Activated CD4-positive, alpha-beta T cell treated with anti-CD3 and anti-CD28 coated beads, Interleukin-2, Interleukin-6, amounts not matched to agents 100 ng/mL and 50 ng/mL, durations not matched to agents 16 hours and 8 hours (primary cell): ENCODE data around the gene SLC6A19.

Experiments used
- DNase-seq: peaks from one replicate; pipeline ENCODE4 v3.0.0-alpha.2; 2020

The SLC6A19 gene

DNA sequence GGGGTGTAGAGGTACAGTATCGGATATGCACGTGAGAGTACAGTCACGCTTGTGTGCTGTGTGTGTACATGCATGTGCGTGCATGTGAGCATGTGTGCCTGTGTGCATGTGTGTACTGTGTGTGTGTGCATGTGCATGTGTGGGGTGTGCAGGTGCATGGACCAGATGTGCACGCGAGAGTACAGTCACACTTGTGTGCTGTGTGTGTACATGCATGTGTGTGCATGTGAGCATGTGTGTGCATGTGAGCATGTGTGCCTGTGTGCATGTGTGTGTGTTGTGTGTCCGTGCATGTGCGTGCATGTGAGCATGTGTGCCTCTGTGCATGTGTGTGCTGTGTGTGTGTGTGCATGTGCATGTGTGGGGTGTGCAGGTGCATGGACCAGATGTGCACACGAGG is 10.3 kb downstream of the SLC6A19 start:
- no peak for DNase-seq

DNA sequence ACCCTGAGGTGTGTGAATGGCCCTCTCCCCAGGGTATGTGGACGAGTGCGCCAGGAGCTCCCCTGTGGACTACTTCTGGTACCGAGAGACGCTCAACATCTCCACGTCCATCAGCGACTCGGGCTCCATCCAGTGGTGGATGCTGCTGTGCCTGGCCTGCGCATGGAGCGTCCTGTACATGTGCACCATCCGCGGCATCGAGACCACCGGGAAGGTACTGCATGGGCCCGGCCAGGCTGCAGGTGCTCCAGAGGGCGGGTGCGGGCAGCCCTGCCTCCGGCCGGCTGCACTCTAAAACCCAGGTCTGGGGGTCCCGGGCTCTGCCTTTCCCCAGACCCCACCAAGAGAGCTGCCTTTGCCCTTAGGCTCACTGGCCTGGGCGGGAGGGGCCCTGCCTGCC is 10.9 kb downstream of the SLC6A19 start:
- DNase-seq = no peak

DNA sequence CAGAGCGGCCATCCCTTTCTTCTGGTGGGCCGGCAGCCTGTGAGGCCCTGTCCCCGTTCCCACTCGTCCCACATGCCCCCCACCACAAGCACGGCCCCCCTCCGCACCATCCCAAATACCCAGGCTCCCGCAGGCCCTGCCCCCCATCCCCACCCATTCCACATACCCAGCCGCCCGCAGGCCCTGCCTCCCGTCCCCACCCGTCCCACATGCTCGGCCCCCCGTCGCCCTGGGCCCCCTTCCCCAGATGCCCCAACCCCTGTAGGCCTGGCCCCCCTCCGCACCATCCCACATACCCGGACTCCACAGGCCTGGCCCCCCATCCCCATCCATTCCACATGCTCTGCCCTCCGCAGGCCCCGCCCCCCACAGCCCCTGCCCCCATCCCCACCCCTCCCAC is 11.5 kb downstream of the SLC6A19 start:
- DNase-seq = no peak

DNA sequence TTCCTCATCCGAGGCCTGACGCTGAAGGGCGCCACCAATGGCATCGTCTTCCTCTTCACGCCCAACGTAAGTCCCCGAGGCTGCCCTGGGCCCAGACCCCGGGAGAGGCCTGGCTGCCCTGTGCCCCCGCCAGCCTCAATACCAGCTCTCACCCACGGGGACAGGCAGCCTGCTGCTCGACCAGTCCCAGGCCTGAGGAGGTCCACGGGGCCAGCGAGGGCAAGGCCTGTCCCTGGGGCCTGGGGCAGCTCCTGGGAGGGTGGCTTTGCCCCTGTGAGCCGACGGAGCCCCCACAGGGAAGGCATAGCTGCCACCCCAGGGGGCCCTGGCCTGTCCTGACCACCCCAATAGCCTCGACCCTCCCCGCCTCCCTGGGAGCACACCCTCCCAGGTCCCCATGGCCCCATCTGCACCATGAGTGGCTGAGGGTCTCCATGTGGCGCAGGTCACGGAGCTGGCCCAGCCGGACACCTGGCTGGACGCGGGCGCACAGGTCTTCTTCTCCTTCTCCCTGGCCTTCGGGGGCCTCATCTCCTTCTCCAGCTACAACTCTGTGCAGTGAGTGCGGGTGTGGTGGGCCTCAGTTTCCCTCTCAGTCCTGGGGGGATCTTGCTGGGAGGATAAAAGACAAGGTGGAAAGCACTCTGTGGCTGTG is 12.2 kb downstream of the SLC6A19 start:
- no peak for DNase-seq

DNA sequence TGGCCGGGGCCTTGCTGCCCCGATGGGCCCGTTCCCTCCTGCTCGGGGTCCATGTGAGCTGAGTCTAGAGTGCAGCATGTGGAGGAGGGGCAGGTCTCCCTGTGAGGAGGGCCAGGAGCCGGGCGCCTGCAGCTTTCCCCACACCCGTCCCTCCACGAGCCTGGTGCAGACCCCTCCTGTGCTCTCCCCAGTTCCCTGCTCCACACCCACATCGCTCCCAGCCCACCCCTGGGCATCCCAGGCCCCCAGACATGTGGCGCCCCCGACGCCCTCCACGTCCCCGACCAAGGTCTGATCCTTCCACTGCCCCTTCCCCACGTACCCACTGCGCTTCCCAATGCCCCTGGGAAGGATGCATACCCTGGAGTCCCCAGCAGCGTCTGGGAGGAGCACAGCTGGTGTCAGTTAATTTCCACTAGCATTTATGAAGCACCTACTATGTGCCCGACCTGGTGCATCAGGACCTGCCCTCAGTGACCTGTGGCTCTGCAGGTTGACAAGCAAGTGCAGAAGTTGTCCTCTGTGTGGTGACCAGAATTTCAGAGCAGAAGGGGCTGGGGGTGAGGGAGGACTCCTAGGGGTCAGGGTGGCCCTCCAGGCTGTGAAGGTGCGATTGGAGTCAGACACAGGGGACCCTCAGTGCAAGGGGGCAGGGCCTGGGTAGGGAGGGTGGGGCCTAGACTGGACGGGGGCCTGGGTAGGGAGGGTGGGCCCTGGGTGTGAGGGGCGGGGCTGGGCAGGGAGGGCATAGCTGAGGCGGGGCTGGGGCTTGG is 13.0 kb downstream of the SLC6A19 start:
- no peak for DNase-seq

DNA sequence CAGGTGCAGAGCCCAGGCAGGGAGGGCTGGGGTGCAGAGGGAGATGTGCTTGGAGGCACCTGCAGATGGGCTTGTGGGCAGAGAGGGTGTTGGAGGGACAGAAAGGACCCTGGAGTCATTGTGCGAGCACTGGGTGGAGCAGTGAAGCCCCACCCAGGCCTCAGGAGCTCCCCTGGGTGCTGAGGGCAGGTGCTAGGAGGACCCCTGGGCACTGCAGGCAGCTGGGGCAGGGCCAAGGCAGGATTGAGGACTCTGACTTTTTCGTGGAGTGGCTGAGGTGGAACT is 13.5 kb downstream of the SLC6A19 start:
- DNase-seq = no peak

DNA sequence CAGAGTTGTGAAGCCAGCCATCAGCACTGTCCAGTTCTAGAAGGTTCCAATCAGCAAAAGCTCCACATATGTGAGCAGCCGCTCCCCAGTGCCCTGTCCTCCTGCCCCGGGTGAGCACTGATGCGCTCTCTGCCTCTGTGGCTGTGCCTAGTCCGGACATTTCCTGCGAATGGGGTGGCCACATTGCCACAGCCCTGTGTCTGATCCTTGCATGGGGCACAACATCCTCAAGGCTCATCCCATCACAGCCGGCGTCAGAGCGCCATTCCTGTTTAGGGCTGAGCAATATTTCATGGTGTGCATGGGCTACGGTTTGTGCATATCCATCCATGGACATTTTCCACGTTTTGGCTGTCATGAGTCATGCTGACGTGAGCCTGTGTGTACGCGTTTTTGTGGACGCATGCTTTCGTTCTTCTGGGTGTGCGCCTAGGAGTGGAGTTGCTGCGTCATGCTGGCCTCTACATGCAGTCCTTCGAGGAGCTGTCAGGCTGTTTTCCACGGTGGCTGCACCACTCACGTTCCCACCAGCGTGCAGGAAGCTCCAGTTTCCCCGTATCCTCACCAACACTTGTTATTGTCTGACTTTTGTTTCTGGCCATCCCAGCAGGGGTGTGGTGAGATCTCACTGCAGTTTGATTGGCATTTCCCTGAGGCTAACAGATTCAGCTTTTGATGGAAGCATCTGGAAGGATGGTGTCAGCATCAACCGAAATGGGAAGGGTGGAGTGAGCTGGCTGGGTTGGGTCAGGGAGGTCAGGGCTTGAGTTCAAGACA is 14.1 kb downstream of the SLC6A19 start:
- no peak for DNase-seq

DNA sequence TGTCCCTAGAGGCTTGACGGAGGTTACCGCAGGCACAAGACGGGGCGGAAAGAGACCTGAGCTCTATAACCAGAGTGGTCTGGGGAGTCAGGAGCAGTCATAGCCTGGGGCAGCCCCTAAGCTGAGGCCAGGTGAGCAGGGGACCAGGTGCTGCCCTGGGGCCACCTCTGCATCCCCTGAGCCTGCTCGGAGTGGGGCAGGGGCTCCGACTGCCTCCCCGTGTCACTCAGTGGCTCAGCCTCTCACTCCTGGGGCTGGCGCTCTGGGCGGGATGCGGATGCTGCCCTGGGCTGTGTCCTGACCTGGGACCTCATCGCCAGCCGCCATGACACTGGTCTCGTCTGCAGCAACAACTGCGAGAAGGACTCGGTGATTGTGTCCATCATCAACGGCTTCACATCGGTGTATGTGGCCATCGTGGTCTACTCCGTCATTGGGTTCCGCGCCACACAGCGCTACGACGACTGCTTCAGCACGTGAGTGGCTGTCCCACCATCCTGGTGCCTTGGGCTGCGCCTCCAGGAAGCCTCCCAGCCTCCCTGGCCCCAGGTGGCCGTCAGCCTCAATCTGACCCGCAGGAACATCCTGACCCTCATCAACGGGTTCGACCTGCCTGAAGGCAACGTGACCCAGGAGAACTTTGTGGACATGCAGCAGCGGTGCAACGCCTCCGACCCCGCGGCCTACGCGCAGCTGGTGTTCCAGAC is 15.0 kb downstream of the SLC6A19 start:
- DNase-seq = no peak

DNA sequence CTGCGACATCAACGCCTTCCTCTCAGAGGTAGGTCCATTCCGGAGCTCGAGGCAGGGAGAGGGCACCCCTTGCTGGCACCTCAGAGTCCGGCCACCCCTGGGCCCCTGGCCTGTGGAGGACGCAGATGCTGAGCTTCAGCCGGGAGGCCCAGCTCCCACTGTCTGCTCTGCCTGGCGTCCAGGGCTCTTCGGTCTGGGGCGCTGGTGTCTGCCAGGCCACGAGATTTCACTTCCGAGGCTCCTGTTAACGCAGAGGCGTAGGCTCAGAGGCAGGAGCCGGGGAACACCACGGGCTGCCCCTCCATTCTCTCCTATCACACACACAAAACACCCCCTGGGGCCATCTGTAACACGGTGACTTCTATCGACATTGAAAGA is 15.5 kb downstream of the SLC6A19 start:
- DNase-seq = no peak

DNA sequence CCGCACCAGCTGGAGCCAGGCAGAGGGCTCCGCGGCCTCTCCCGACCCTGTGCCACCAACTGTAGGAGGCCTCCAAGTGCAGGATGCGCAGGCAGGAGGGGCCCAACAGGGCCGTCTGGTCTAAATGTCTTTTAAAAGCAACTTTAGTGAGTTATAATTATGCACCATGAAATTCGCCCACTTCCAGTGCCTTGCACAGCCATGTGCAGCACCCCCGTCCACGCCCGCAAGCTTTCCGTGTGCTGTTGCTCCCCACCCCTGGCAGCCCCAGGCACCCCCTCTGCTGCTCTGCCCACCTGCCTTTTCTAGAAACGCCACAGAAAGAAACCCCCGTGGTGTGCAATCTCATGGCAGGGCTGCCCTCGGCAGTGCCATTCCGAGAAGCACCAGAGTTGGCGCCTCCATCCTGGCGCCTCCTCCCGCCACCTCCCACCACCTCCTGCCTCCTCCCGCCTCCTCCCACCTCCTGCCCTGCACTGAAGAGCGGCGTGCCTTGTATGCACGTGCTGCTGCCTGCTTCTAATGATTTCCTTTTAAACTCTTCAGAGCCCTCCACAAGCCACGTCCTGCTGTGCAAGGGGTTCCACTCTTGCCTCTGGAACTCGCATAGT is 16.3 kb downstream of the SLC6A19 start:
- no peak for DNase-seq

DNA sequence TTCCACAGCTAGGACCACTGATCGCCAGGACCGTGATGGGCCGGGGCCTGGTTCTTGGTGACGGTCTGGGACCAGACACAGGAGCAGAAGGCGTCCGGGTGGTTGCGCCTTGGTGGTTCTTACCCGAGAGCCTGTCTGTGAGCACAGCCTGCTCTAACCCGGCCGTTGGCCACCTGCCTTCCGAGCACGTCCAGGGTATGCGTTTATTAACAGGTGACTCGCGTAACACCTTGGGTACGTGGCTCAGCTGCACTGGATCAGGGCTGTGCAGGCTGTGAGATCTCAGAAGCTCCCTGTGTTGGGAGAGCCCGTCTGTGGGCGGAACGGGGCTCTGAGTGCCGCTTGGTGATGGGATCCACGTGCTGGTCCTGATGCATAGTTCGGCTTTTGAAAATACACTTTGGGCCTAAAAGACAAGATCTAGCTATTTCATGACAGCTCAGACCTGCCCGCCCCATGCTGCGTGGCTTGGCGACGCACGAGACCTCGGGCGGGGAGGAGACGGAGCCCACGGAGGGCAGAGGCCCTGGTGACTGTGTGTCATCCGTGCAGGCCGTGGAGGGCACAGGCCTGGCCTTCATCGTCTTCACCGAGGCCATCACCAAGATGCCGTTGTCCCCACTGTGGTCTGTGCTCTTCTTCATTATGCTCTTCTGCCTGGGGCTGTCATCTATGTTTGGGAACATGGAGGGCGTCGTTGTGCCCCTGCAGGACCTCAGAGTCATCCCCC is 17.1 kb downstream of the SLC6A19 start:
- no peak for DNase-seq

DNA sequence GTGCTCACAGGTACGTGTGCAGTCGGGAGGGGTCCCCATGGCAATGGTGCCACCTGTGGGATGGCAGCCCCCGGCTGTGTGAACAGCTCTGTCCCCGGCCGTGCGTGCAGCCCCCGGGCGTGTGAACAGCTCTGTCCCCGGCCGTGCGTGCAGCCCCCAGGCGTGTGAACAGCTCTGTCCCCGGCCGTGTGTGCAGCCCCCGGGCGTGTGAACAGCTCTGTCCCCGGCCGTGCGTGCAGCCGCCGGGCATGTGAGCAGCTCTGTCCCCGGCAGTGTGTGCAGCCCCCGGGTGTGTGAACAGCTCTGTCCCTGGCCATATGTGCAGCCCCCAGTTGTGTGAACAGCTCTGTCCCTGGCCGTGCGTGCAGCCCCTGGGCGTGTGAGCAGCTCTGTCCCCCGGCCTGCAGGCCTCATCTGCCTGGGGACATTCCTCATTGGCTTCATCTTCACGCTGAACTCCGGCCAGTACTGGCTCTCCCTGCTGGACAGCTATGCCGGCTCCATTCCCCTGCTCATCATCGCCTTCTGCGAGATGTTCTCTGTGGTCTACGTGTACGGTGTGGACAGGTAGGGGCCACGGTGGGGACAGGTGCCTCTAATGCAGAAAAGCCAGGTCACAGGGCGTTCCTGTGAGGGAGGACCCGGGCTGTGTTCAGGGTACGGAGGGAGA is 17.8 kb downstream of the SLC6A19 start:
- DNase-seq = no peak

DNA sequence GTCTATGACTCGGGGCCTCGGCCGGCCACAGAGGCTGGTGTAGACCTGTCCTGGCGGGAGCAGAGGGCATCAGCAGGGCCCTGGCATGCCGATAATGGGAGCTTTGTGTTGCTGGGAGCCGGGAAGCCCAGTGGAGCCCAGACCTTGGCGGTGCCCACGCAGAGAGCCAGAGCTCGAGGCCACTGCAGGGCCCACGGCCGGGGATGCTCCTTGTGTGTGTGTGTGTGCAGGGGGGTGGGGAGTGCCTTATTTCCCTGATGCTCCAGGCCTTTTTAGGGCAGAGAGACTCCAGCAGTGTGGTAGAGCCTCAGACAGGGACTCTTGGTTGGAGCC is 18.3 kb downstream of the SLC6A19 start:
- DNase-seq = no peak

DNA sequence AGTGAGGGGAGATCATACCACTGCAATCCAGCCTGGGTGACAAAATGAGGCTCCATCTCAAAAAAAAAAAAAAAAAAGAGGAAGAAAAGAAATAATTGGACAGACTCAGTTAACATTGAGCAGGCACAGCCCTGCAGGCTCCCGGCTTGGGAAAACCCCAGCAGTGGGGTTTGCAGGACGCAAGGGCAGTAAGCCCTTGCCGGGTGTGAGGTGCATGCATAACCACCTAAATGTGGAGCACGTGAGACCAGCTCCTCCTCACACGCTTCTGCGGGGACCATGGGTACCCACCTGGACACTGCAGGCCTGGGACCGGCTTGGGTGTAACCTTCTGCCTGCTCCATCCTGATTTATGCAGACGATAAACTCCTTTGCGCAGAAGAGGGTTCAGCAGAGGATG is 19.0 kb downstream of the SLC6A19 start:
- DNase-seq = no peak

DNA sequence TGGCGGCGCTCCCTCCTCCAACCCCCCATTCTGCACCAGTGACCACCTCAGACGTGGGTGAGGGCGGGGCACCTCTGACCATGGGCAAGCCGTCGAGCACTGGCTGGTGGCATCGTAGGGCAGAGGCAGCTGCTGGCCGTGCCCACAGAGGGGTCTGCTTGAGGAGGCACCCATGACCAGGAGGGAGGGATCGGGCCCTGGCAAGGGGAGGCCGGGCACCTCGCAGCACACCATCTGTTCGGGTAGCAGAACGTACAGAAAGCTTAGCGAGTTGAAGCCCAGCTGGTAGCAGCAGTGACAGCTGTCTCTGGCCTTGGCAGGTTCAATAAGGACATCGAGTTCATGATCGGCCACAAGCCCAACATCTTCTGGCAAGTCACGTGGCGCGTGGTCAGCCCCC is 19.4 kb downstream of the SLC6A19 start:
- DNase-seq = no peak

DNA sequence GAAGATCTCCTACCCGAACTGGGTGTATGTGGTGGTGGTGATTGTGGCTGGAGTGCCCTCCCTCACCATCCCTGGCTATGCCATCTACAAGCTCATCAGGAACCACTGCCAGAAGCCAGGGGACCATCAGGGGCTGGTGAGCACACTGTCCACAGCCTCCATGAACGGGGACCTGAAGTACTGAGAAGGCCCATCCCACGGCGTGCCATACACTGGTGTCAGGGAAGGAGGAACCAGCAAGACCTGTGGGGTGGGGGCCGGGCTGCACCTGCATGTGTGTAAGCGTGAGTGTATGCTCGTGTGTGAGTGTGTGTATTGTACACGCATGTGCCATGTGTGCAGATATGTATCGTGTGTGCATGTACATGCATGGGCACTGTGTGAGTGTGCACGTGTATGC is 20.3 kb downstream of the SLC6A19 start:
- no peak for DNase-seq

DNA sequence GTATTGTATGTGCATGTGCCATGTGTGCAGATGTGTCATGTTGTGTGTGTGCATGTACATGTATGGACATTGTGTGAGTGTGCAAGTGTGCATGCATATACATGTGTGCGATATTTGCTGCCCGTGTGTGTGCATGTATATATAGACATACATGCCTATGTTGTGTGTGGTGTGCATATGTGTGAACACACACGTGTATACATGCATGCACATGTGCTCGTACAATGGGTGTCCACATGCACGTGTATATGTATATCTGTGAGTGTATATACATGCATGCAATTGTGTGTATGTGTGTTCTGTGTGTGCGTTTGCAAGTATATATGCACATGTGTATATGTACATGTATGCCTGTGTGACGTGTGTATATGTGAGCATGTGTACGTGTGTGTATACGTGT is 20.8 kb downstream of the SLC6A19 start:
- no peak for DNase-seq

DNA sequence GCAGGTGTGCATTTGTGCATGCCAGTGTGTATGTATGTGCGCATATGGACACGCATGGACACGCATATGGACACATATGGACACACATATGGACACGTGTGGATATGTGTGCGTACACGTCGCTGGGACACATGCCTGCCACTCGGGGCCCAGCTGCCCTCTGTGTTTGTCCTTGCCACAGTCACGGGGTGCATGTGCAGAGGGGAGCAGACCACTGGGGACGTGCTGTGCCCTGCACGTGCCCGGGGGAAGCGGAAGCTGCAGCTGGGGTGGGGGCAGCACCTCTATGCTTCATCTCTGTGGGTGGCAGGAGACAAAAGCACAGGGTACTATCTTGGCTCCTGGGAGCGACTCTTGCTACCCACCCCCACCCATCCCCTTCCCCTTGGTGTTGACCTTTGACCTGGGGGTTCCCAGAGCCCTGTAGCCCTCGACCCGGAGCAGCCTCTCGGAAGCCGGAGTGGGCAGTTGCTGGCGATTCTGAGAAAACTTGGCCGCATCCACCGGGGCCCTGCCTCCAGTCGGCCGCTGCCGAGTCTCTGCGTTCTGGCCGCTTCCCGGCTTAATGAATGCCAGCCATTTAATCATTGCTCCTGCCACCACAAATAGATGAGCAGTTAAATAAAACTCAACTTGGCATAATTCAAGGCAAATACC is 21.4 kb downstream of the SLC6A19 start:
- no peak for DNase-seq

DNA sequence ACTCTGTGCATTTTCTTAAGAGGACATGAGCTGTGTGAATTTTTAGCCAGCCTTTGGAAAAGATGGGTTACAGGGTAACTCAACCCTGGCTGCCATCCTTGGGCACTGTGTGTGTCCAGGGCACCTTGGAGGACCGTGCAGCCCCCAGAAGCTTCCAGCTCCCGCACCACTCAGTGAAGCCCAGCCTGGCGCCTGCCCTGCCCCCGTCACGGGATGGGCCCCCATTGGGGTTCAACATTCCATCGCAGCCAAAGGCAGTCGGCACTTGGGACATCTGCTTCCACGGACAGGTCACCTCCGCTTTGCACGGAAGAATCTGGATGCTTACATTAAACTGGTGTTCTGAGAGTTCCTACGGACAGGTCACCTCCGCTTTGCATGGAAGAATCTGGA is 21.9 kb downstream of the SLC6A19 start:
- DNase-seq = no peak

DNA sequence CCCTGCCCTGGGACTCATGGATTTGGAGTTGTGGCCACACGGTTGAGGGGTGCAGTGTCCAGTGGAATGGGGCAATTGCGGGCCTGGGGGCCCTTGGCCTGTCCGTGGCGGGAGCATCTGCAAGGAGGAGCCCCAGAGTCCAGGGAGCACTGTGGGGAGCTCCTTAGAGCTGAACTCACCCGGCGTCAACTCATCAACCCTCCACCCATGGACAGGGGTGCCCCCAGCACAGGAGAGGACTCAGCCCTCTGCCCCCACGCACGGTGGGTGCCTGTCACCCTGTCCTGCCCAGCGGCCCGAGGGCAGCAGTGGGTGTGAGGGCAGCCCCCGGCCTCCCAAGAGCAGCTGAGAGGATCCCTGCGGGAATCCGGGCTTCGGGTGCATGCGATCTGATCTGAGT is 23.2 kb downstream of the SLC6A19 start:
- no peak for DNase-seq

DNA sequence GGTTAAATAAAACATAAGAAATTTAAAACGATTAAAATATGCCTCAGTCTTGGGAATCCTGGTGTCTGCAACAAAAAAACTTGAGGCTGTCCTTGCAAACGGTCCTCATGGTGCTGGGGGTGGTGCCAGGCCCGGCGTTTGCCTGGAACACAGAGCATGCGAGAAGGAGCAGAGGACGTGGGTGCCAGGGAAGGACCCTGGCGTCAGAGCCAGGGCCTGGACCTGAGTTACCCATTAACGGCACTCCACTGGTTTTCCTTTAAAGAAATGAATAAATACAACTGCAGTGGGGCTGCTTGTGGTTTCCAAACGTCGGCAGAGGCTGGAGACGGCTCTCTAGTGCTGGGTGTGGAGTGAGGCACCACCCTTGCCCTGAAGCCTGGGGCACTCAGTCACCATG is 23.7 kb downstream of the SLC6A19 start, which contains the start of gene SLC6A18:
TSS of gene SLC6A18 (plus strand) at position 301 of the 400 bp plus-strand sequence. CDS start at position 398, 97 bp downstream.
- DNase-seq = no peak
